Measurements from ENCODE around the gene DEPDC7. TPM values are rescaled to one million over a fixed set of nuclear protein-coding genes. Genes with fewer than 3 reads are reported as not detected.
"Not testable (repeated sequence)": the region's sequence is repeated elsewhere in the genome, so short reads cannot be mapped to it uniquely, and the experiment has no call there.

DEPDC7 gene
- total RNA-seq, 1 experiment from 2014 or later = 7.5 TPM

DNA sequence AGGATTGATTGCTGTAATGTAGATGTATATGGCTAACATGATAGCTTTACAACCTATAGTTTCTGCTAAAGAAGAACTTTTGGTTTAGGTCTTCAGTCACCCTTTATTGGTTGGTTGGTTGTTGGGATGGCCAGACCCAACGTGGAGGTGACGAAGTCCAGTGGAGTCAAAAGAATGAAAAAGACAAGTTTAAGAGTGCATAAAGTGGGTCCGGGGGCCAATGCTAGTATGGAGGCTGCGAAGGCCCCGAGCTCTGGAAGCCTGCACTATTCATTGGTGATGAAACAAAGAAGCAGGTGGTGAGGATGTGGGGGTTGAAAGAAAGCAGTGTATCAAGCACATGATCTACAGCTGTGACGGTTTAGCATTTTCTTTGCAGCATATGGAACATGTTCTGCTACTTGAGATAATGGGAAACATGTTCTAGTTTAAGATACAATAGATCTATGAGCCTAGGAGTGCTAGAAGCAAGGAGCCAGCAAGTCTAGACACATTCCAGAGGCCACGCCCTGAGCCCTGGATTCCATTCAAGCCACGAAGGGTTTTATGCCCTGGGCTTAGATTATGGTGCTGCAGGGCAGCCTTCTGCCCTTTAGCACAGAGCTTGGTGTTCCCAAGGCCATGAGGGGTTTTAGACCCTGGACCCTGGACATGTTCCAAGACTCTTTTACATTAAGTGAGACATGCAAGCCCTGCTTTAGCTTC is 30.0 kb downstream of the DEPDC7 start:
- CTCF ChIA-PET = no interaction called here
- Histone ChIP-seq H3K27me3 (ENCODE audit: control insufficient read depth, insufficient read depth, low read length) (no peaks in the 10 kb centered on the region), H3K36me3 (ENCODE audit: control insufficient read depth, insufficient read depth, low read length) (peaks cover 5% of the 10 kb centered on the region), H3K9me3 (ENCODE audit: control insufficient read depth, insufficient read depth, low read depth, low read length) (no peaks in the 10 kb centered on the region), H3K27ac (ENCODE audit: low read length) (no peak overlapping the region), H3K4me1 (ENCODE audit: control insufficient read depth, insufficient read depth, low read length) (peaks cover 5% of the 10 kb centered on the region), H3K4me3 (ENCODE audit: low read depth in 2 of 2, low read length in 2 of 2) (no peak overlapping the region)
- in situ Hi-C loops (cut with HindIII; ENCODE audit: low pct_unique_long_range_greater_than_20kb, low sequenced_read_pairs) (no loop called here), intact Hi-C loops (cut with micrococcal nuclease; ENCODE audit: unreplicated experiment) (no loop called here)
- BruUV-seq (replicated peaks) = no TSS peak
- DNase-seq (ENCODE audit: low read depth, low spot score) = no peak
- ATAC-seq = no peak
- POLR2A ChIA-PET = no interaction called here
- TF ChIP-seq REST (IDR thresholded peaks at IDR 0.05; ENCODE audit: insufficient read depth in 1 of 2, low read depth in 2 of 2, low read length in 1 of 2) = no peak
- no peak for TF ChIP-seq POLR2AphosphoS5 (IDR thresholded peaks at IDR 0.05; ENCODE audit: low read depth, low read length)
- TF ChIP-seq SIN3A (IDR thresholded peaks at IDR 0.05; ENCODE audit: borderline replicate concordance, insufficient read depth, low read depth, low read length) = no peak
- TF ChIP-seq, protein P1, sequence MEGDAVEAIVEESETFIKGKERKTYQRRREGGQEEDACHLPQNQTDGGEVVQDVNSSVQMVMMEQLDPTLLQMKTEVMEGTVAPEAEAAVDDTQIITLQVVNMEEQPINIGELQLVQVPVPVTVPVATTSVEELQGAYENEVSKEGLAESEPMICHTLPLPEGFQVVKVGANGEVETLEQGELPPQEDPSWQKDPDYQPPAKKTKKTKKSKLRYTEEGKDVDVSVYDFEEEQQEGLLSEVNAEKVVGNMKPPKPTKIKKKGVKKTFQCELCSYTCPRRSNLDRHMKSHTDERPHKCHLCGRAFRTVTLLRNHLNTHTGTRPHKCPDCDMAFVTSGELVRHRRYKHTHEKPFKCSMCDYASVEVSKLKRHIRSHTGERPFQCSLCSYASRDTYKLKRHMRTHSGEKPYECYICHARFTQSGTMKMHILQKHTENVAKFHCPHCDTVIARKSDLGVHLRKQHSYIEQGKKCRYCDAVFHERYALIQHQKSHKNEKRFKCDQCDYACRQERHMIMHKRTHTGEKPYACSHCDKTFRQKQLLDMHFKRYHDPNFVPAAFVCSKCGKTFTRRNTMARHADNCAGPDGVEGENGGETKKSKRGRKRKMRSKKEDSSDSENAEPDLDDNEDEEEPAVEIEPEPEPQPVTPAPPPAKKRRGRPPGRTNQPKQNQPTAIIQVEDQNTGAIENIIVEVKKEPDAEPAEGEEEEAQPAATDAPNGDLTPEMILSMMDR (IDR thresholded peaks at IDR 0.05) = no peak
- TF ChIP-seq TCF7L2 (IDR thresholded peaks at IDR 0.05; ENCODE audit: low read depth, low read length) = no peak

DNA sequence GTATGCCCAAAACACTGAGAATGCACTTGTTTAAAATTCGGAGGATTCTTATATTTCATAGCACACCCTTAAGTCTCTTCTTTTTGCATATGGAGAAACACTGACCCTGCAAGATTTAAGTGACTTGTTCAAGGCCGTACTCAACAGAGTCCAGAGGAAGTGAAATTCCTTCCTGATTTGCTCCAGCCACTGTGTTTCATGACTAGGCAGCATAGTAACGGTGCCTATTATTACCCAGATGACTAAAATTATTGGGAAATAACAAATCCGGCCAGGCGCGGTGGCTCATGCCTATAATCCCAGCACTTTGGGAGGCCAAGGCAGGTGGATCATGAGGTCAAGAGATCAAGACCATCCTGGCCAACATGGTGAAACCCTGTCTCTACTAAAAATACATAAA is 33.0 kb downstream of the DEPDC7 start:
- H3K9me3 ChIP-seq (ENCODE audit: control insufficient read depth, insufficient read depth, low read depth, low read length); H3K36me3 ChIP-seq (ENCODE audit: control insufficient read depth, insufficient read depth, low read length); CTCF ChIA-PET; H3K4me3 ChIP-seq (ENCODE audit: low read depth in 2 of 2, low read length in 2 of 2); in situ Hi-C loops (cut with HindIII; ENCODE audit: low pct_unique_long_range_greater_than_20kb, low sequenced_read_pairs); ATAC-seq; POLR2A ChIA-PET; BruUV-seq (replicated peaks); DNase-seq (ENCODE audit: low read depth, low spot score); H3K27ac ChIP-seq (ENCODE audit: low read length); H3K27me3 ChIP-seq (ENCODE audit: control insufficient read depth, insufficient read depth, low read length); H3K4me1 ChIP-seq (ENCODE audit: control insufficient read depth, insufficient read depth, low read length); intact Hi-C loops (cut with micrococcal nuclease; ENCODE audit: unreplicated experiment): not testable (repeated sequence)

- not testable (repeated sequence) for H3K27ac ChIP-seq (ENCODE audit: low read length); DNase-seq (ENCODE audit: low read depth, low spot score)
Observed at GRCh38 chr11:33049565-33050408, 34.1 kb downstream of the DEPDC7 start.

More at GRCh38 chr11:33049565-33050408, 34.1 kb downstream of the DEPDC7 start:
- H3K9me3 ChIP-seq (ENCODE audit: control insufficient read depth, insufficient read depth, low read depth, low read length); H3K36me3 ChIP-seq (ENCODE audit: control insufficient read depth, insufficient read depth, low read length); POLR2A ChIA-PET; in situ Hi-C loops (cut with HindIII; ENCODE audit: low pct_unique_long_range_greater_than_20kb, low sequenced_read_pairs); ATAC-seq; H3K4me3 ChIP-seq (ENCODE audit: low read depth in 2 of 2, low read length in 2 of 2); intact Hi-C loops (cut with micrococcal nuclease; ENCODE audit: unreplicated experiment); BruUV-seq (replicated peaks); H3K4me1 ChIP-seq (ENCODE audit: control insufficient read depth, insufficient read depth, low read length); CTCF ChIA-PET; H3K27me3 ChIP-seq (ENCODE audit: control insufficient read depth, insufficient read depth, low read length): not testable (repeated sequence)

Data from Panc1 (cell line).